ENCODE results near the gene ASPSCR1.

Gene ASPSCR1

GRCh38 chr17:82008941-82009405 lies 31.5 kb downstream of the ASPSCR1 start:
- H3K4me3 Mint-ChIP-seq: no peak overlapping the region

GRCh38 chr17:82009413-82009812 lies 32.0 kb downstream of the ASPSCR1 start:
- Mint-ChIP-seq H3K4me3 (no peak overlapping the region), H3K36me3 (no peaks in the 10 kb centered on the region), H3K9me3 (no peaks in the 10 kb centered on the region), H3K27ac (no peak overlapping the region), H3K27me3 (no peaks in the 10 kb centered on the region), H3K4me1 (no peaks in the 10 kb centered on the region)

More at GRCh38 chr17:82008941-82009405, 31.5 kb downstream of the ASPSCR1 start:
- no peak overlapping the region for H3K27ac Mint-ChIP-seq
- H3K27me3 Mint-ChIP-seq: no peaks in the 10 kb centered on the region
- H3K9me3 Mint-ChIP-seq: no peaks in the 10 kb centered on the region
- H3K4me1 Mint-ChIP-seq: no peaks in the 10 kb centered on the region
- no peaks in the 10 kb centered on the region for H3K36me3 Mint-ChIP-seq

GRCh38 chr17:82010575-82011525 lies 33.4 kb downstream of the ASPSCR1 start:
- Mint-ChIP-seq H3K9me3 (no peaks in the 10 kb centered on the region), H3K36me3 (no peaks in the 10 kb centered on the region), H3K4me3 (no peak overlapping the region), H3K4me1 (no peaks in the 10 kb centered on the region), H3K27ac (no peak overlapping the region), H3K27me3 (no peaks in the 10 kb centered on the region)

GRCh38 chr17:82011617-82012187 lies 34.3 kb downstream of the ASPSCR1 start:
- no peaks in the 10 kb centered on the region for H3K4me1 Mint-ChIP-seq
- no peak overlapping the region for H3K27ac Mint-ChIP-seq
- H3K36me3 Mint-ChIP-seq: no peaks in the 10 kb centered on the region
- H3K27me3 Mint-ChIP-seq: no peaks in the 10 kb centered on the region
- no peaks in the 10 kb centered on the region for H3K9me3 Mint-ChIP-seq
- no peak overlapping the region for H3K4me3 Mint-ChIP-seq

- no peak overlapping the region for H3K27ac Mint-ChIP-seq
- H3K36me3 Mint-ChIP-seq: no peaks in the 10 kb centered on the region
- no peaks in the 10 kb centered on the region for H3K9me3 Mint-ChIP-seq
- H3K4me3 Mint-ChIP-seq: no peak overlapping the region
- no peaks in the 10 kb centered on the region for H3K4me1 Mint-ChIP-seq
- no peaks in the 10 kb centered on the region for H3K27me3 Mint-ChIP-seq
Measured at GRCh38 chr17:82012261-82012639, 34.8 kb downstream of the ASPSCR1 start.

GRCh38 chr17:82012640-82013295 lies 35.3 kb downstream of the ASPSCR1 start:
- no peak overlapping the region for H3K27ac Mint-ChIP-seq
- no peak overlapping the region for H3K4me3 Mint-ChIP-seq
- no peaks in the 10 kb centered on the region for H3K4me1 Mint-ChIP-seq
- H3K36me3 Mint-ChIP-seq: no peaks in the 10 kb centered on the region
- no peaks in the 10 kb centered on the region for H3K9me3 Mint-ChIP-seq
- no peaks in the 10 kb centered on the region for H3K27me3 Mint-ChIP-seq

- Mint-ChIP-seq H3K27me3 (no peaks in the 10 kb centered on the region), H3K4me3 (no peak overlapping the region), H3K9me3 (no peaks in the 10 kb centered on the region), H3K36me3 (no peaks in the 10 kb centered on the region), H3K27ac (no peak overlapping the region), H3K4me1 (no peaks in the 10 kb centered on the region)
Measured at GRCh38 chr17:82013341-82013740, 35.9 kb downstream of the ASPSCR1 start.

GRCh38 chr17:82013772-82014321 lies 36.4 kb downstream of the ASPSCR1 start:
- H3K36me3 Mint-ChIP-seq: no peaks in the 10 kb centered on the region
- H3K27me3 Mint-ChIP-seq: no peaks in the 10 kb centered on the region
- no peak overlapping the region for H3K4me3 Mint-ChIP-seq
- no peaks in the 10 kb centered on the region for H3K4me1 Mint-ChIP-seq
- no peaks in the 10 kb centered on the region for H3K9me3 Mint-ChIP-seq
- no peak overlapping the region for H3K27ac Mint-ChIP-seq

- Mint-ChIP-seq H3K4me3 (no peak overlapping the region), H3K27ac (no peak overlapping the region), H3K9me3 (no peaks in the 10 kb centered on the region), H3K27me3 (no peaks in the 10 kb centered on the region), H3K36me3 (no peaks in the 10 kb centered on the region), H3K4me1 (no peaks in the 10 kb centered on the region)
Measured at GRCh38 chr17:82014432-82014831, 37.0 kb downstream of the ASPSCR1 start.

- Mint-ChIP-seq H3K36me3 (no peaks in the 10 kb centered on the region), H3K27me3 (no peaks in the 10 kb centered on the region), H3K9me3 (no peaks in the 10 kb centered on the region), H3K4me1 (no peaks in the 10 kb centered on the region), H3K4me3 (no peak overlapping the region), H3K27ac (no peak overlapping the region)
Measured at GRCh38 chr17:82014971-82015310, 37.5 kb downstream of the ASPSCR1 start.

GRCh38 chr17:82015311-82015971 lies 38.0 kb downstream of the ASPSCR1 start:
- H3K9me3 Mint-ChIP-seq: no peaks in the 10 kb centered on the region
- H3K4me3 Mint-ChIP-seq: no peak overlapping the region
- H3K4me1 Mint-ChIP-seq: peaks cover 3% of the 10 kb centered on the region
- H3K36me3 Mint-ChIP-seq: no peaks in the 10 kb centered on the region
- H3K27ac Mint-ChIP-seq: no peak overlapping the region
- no peaks in the 10 kb centered on the region for H3K27me3 Mint-ChIP-seq

GRCh38 chr17:82016061-82016874 lies 38.8 kb downstream of the ASPSCR1 start:
- H3K27ac Mint-ChIP-seq: no peak overlapping the region
- no peak overlapping the region for H3K4me3 Mint-ChIP-seq
- peaks cover 6% of the 10 kb centered on the region for H3K4me1 Mint-ChIP-seq
- no peaks in the 10 kb centered on the region for H3K27me3 Mint-ChIP-seq
- no peaks in the 10 kb centered on the region for H3K36me3 Mint-ChIP-seq
- no peaks in the 10 kb centered on the region for H3K9me3 Mint-ChIP-seq

- H3K9me3 Mint-ChIP-seq: no peaks in the 10 kb centered on the region
- H3K36me3 Mint-ChIP-seq: no peaks in the 10 kb centered on the region
- H3K27me3 Mint-ChIP-seq: no peaks in the 10 kb centered on the region
- H3K27ac Mint-ChIP-seq: no peak overlapping the region
- no peak overlapping the region for H3K4me3 Mint-ChIP-seq
- H3K4me1 Mint-ChIP-seq: peaks cover 13% of the 10 kb centered on the region
Measured at GRCh38 chr17:82016875-82017459, 39.5 kb downstream of the ASPSCR1 start.

GRCh38 chr17:82017612-82018151 lies 40.3 kb downstream of the ASPSCR1 start:
- no peak overlapping the region for H3K4me3 Mint-ChIP-seq
- no peaks in the 10 kb centered on the region for H3K36me3 Mint-ChIP-seq
- no peaks in the 10 kb centered on the region for H3K9me3 Mint-ChIP-seq
- H3K4me1 Mint-ChIP-seq: peaks cover 13% of the 10 kb centered on the region
- H3K27me3 Mint-ChIP-seq: no peaks in the 10 kb centered on the region
- H3K27ac Mint-ChIP-seq: no peak overlapping the region
